Measurements from ENCODE around the gene CNPY1.
"Not testable (repeated sequence)": the region's sequence is repeated elsewhere in the genome, so short reads cannot be mapped to it uniquely, and the experiment has no call there.

Gene CNPY1

DNA sequence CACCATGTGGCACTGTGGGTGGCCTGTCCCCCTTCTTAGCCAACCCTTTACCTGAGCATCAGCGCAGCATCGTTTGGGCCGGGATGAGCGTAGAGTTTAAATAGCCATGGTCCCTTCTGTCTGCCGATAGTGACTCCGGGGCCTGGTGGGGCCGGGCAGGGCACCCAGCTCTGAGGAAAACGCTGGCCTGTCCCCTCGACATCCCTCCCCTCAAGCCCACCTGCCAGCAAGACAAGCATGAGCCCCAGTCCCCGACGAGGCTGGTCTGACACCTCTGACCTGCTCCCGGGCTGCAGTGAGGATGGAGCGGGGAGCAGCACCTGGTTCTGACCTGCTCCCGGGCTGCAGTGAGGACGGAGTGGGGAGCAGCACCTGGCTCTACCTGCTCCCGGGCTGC, 31.1 kb upstream of the CNPY1 start:
- DNase-seq = no peak

DNA sequence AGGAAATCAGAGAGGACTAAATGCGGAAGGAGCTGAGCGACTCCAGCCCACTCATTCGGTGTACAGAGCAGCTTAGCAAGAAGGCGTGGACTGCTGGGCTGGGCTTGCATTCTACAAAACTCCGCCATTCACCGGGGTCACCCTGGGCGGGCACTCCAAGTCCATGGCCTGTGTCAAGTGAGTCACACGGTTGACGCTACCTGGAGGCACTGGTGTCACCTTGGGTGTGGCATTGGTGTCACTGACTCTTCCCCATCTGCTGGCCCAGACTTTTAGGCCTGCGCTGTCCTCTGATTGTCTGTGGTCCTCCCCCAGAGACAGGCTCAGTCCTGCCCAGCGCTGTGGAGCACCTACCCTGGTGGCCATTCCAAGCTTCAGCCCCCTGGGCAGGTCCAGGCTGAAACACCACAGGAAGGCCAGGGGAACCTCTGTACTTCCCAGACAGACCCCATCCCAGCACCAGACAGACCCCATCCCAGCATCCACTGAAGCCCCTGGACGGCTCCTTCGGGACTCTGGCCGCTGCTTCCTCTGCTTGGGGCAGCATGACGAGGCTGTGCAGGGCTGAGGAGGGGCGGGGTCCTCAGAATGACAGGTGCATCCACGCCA, 30.6 kb upstream of the CNPY1 start:
- DNase-seq = no peak

DNA sequence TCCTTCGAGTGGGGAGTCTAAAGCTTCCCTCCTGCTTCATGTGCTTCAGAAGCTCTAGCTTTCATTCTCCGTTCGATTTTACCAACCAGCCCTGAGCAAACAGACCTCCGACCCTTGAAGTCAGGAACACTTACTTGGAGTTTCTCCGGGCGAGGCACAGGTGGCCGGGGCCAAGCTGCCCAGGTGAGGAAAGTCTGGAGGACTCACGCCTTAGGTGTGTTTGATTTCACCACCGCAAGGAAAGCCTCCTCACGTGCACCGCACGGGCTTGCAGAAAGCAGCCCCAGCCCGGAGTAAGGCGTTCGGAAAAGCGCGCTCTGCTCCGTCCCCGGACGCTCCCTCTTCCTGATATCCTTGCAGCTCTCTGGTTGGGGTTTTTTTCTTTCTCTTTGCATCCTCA, 30.1 kb upstream of the CNPY1 start:
- no peak for DNase-seq

DNA sequence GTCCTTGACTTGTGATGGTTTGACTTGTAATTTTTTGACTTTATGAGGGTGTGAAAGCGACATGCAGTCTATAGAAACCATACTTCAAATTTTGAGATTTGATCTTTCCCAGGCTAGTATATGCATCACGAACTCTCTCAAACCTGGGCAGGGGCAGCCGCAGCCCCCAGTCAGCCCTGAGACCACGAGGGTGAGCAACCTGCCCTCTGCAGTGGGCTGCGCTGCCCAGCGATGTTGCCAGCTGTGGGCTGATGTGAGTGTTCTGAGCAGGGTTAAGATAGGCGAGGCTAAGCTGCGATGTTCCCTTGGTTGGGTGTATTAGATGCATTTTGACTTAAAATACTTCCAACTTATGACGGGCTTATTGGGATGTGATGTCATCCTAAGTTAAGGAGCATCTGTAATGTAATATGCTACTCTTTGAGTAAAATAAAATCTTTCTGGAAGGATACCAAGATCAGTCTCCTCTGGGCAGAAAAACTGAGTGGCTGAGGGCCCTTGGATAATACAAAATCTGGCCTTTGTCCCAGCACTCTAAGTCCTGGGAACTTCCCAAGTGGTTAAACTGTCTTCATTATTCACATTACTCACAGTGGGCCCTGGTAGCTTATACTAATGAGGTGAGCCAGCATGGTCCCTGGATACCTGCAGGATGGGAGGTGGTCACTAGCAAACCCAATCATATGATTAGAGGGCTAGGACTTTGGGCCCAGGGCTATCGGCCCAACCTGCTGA, 28.4 kb upstream of the CNPY1 start:
- DNase-seq = no peak

DNA sequence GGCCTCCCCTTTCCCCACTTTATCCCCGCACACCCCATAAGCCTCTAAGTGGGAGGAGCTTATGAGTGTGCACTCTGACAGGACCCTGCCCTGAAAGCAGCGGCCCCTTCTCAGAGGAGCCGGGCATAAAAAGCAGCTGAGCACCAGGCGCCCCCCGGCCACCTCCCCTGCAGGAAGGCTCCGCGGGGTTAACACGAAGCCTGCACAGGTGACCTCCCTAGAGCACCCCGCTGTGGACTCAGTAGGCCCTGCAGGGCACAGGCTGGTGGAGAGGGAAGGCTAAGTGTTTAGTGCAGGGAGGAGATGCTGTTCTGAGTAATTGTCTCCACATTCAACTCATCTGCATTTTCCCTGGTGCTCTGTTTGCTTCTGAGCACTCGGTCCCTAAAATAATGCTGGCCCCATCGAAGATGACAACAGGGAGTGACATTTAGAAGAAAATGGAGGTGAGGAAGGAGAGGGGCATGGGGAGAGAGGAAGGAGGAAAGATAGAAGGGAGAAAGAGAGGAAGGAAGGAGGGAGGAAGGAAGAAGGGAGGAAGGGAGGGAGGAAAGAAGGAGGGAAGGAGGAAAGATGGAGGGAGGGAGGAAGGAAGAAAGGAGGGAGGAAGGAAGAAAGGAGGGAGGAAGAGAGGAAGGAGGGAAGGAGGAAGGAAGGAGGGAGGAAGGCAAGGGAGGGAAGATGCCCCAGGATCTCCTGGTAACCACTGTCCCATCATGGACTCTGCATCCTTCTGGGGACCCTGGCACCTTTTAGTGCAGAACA, 25.4 kb upstream of the CNPY1 start:
- no peak for DNase-seq

DNA sequence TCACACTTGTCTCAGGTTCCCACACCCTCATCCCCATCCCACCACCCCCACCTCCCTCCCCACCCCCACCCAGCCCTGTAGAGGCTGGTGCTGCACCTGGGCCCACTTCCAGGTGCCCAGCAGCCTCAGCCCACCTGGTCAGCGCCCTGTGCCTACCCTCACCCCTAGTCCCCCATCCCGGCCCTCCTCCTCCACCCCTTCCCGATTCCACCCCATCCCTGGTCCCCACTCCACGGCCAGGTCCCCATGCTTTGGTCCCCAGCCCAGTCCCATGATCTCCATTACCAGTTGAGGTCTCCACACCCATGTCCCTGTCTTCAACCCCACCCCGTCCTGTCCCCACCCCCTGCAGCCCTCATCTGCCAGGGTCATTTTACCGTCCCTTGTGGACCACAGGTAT, 24.6 kb upstream of the CNPY1 start:
- DNase-seq = no peak

DNA sequence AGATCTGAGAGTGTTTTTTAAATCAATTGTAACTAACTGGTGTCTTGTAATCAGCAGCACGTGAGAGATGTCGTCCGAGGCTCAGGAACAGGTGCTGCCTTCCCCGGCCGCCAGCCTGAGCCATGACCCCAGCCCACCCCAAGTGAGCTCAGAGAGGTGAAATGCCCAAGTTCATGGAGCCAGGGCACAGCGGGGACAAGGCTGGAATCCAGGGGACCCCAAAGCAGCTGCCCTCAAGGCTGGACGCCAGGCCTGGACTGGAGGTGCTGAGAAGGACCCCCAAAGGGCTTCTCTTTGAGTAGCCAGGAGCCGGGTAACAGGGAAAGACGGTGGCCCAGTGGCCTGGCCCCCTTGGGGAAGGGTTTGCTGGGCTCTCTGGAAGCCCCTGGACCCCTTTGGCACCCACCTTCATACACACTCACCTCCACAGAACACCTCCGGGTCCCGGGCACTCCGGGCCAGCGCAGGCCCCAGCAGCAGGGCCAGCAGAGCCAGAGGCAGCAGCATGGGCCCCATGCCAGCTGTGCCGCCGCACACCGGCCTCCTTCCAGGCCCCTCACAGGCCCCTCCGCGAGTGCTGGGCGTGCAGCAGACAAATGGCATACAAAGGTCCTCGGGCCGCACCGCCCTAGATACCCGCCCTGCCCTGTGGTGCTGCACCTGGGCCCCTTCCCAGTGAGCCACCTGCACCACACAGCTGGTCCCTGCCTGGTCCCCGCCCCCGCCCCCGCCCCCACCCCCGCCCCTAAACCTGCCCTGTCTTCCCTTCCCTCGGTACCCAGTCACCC, 24.0 kb upstream of the CNPY1 start:
- no peak for DNase-seq

DNA sequence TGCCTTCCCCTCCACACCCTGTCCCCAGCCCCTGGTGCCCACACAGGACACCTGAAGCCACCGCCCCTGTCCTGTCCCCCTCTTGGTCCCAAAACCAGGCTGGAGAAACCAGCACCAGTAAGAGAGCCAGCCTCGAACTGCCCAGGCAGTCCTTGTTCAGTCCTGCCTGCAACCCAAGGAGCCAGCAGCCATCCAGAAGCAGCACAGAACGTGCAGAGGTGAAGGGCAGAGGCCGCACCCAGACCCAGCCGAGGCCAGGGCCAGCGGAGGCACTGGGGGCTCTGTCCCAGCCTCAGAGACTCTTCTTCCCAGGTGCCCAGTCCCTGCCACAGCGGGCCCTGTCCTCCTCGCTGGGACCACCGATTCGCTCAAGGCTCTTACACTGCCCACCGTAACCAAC, 23.3 kb upstream of the CNPY1 start:
- DNase-seq = no peak

DNA sequence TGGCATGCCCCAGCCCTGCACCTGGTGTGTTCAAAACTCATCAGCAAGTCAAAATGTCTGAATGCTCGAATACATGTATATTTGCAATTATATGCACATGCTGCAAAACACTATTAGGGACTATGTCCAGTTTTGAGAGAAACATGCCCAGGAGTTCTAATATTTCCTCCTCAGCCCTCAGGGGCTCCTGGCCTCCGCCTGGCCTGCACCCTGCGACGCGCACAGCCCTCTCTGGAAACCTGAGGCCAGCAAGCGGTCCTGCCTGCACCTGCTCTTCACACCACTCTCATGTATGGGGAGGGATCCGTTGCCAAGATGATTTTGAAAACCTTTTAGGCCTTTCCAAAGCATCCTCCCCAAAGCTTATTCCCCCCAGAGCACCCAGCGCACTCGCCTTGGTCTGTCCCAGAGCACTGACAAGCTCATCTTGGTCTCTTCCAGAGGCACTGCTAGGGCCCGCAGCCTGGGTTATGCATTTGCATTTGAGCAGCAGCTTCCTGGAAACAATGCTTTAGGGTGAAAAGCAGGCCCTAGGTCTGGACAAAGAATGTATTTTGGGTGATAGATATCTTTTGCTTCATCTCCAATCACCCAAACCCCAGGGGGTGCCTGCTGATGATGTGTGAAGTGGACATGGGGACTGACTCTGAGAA, 22.6 kb upstream of the CNPY1 start:
- no peak for DNase-seq

DNA sequence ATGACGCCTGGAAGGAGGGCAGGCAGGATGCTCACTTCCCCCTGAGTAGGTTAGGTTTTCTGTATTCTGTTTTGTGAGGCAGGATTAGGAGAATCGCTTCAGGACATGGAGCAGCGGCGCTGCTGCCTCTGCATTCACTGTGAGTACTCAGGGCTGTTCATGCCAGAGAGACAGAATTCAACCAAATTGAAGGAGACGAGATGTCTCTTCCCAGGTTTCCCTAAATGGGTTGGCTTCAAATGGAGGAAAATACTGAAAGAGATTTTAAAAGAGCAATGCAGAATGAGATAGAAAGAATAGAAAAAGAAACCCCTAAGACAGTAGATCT, 21.9 kb upstream of the CNPY1 start:
- DNase-seq = no peak

DNA sequence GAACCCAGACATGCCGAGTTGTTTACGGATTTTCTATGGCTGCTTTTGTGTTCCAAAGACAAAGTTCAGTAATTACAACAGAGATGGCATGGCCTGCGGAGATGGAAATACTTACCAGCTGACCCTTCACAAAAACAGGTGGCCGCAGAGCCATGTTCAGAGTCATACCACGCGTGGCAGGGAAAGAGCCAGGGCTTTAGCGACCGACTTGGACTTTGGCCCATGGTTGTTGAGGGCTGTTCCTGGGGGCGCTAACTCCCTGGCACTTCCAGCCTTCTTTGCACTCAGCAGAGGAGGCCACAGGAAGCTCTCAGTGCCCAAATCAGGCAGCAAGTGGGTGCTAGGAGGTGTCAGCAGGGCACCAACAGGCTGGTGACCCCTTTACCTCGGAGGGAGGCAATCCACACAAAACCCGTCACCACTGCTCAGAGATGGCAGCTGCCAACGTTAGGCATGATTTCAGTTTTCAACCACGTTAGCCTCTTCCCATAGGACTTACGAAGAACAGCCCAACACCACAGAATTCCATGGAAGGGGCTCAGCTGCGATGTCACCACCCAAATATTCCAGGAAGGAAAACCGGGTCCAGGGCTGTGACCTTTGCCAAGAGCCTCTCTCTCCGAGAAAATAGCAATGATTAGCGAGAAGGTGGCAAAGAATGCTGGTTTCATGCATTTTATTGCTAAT, 21.4 kb upstream of the CNPY1 start:
- DNase-seq = no peak

DNA sequence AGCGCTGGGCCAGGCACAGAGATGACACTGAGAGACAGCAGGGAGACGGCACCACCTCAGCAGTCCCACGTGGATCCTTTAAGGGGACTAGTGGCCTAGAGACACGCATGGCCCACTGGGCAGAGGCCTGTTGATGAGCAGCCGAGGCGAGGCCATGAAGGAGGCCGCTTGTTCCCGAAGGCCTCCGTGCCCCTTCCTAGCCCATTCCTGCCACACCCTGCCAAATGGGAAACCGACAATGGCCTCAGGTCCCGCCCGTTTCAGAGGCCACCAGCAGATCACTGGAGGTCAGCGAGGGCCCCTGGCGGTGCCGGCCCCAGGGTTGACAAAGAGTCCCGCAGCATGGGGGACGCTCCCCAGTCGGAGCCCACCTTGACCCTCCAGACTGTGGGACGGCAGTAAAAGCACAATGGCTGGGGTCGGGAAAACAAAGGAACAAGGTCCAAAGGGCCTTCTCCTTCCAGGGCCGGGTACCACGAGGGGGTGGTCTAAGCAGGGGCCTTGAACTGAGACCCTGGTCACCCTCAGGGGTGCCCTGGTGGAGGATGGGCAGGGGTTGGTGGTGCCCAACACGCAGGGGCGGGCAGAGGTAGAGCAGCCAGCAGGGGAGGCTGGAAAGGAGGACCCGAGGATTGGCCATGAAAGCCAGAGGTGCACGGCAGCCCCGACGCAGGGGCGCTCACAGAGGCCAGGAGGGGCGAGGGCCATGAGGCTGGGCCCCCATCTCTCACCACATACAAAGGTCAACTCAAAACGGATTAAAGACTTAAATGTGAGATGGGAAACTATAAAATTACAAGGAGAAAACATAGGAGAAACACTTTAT, 19.9 kb upstream of the CNPY1 start:
- no peak for DNase-seq

DNA sequence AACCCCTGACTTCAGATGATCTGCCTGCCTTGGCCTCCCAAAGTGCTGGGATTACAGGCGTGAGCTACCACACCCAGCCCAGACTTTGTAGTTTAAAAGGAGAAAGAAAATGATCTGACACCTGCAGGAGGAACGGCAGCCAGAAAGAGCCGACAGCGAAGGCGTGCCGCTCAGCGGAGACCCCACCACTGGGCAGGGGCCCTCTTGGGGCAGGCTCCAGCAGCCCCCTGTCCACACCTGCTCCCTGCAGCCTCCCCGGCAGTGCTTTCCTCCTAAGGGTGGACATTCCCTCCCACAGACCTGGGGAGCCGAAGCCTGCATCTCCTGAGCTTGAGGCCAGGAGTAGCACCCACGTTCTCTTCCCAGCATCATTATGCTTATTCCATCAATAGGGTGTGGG, 19.2 kb upstream of the CNPY1 start:
- DNase-seq = no peak

DNA sequence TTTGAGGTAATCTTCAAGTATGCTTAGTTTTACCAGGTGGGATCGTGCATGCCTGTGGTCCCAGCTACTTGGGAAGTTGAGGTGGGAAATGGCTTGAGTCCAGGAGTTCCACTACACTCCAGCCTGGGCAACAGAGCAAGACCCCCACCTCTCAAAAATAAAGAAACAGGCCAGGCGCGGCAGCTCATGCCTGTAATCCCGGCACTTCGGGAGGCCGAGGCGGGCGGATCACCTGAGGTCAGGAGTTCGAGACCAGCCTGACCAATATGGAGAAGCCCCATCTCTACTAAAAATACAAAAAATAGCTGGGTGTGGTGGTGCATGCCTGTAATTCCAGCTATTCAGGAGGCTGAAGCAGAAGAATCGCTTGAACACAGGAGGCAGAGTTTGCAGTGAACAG, 16.6 kb upstream of the CNPY1 start:
- DNase-seq = not testable (repeated sequence)

DNA sequence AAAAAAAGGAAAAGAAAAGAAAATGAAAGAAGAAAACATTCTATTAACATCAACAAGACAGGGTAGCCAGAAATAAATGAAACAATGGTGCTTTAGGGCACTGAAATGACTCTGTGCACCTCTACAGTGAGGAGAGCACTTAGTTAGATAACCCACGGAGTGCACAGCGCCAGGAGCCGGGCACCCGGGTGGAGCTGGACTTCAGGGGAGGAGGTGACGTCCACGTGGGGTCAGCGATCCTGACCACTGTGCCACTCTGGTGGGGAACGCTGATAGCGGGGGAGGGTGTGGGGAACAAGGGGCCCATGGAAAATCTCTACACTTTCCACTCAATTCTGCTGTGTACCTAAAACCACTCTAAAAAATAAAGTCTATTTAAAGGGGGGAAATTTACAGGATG, 15.7 kb upstream of the CNPY1 start:
- DNase-seq = no peak

DNA sequence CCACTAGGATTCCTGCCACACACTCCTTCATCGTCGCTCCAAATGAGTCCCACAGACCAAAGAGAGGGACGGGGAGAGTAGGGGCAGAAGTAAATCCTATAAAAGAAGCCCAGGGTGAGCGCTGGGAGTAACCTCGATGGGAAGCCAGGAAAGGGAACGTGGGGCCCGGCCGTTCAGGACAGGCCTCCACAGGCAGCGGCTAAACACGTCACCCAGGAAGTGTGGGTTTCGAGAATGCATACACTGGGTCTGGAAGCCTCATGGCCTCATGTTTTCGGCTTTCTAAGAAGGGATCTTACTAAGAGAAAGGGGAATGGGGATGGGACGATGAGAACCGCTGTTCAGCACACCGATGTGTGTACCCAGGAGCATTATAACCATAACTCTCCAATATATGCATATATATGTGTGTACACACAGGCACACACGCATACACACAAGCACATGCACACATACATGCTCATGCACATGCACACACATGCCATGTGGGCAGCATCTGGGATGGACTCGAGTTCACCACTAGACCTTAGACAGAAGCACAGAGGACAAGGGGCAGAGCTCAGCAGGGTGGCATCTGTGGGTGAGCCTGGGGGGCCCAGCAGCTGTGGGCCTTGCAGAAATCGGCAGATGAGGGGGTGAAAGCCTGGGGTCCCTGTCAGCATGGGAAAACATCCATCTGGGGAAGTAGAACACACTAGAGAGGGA, 14.8 kb upstream of the CNPY1 start:
- no peak for DNase-seq

DNA sequence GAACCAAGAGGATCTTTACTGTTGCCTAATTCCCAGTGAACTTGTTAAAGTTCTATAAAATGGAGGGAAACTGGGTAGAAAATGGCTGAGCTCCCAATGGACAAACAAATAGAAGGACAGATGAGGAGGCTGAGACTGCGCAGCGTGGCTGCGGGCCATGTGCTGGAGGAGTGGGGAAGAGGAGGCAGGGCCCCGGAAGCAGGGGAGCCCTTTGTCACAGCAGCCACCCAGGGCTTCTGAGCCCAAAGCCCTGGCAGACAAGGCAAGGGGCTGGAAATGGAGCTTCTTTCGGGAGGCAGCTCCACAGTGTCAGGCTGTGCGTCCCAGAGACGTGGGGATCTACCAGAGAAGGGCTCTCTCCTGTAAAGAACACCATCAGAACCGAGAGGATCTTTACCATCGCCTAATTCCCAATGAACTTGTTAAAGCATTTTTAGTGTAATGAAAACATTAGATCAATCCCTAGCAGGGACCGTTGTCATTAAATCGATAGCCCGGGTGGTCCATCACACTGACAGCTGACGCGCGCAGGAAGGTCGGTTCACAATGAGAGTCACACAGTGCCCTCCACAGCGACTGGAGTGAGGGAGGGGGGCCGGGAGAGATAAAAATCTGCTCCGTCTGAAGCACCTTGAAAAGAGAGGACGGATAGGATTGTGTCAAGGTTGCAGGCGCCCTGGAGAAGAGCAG, 14.0 kb upstream of the CNPY1 start:
- no peak for DNase-seq

DNA sequence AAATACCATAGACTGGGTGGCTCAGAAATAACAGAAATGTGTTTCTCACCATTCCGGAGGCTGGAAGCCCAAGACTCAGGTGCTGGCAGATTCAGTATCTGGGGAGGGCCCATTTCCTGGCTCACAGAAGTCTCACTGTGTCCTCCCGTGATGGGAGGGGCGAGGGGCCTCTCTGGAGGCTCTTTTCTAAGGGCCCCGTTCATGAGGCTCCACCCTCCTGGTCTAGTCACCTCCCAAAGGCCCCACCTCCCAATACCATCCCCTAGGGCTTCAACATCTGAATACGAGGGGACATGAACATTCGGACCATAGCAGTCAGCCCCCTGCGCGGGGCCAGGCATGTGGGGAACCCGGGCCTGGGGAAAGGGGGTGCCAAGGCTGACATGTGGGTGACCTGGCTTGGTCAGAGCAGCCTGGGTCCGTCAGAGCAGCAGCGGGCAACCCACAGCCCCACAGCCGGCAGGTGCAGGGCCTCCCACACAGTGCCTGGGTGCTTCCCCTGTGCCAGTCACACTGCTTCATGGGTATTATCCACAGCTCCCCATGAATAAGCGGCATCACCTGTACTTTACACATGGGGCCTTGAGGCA, 13.3 kb upstream of the CNPY1 start:
- DNase-seq = no peak

DNA sequence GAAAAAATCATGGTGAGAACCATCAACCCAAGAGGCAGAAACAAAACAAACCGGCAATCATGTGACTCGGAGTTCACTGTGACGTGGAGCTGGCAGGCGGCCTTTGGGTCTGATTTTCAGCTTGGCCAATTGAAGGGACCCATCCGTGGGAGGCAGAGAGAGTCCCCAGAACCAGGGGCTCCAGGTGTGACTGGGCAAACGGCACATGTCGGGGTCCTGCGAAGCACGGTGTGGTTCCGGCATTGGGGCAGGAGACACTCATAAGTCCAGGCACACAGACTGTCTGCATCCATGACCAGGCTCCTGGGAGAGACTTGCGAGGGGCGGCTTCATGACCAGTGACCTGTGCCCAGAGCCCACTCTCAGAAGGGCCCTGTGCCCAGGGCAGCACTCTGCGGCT, 12.6 kb upstream of the CNPY1 start:
- no peak for DNase-seq

DNA sequence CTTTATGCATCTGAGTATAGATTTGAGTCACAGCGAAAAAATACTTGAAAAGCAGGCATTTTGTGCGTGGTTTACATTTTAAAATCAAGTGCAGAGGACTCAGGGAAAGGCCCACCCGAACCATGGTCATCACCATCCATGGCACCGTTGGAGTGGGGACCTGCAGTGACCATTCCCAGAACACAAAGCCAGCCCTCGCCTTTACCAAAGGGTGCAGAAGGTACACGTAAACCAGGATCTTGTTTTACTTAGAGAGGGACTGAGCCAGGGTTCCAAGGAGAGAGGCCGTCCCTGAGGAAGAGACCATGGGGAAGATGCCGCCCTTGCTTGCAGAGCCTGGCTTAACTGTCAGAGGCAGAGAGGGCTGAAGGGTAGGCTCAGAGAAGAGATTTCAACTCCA, 12.0 kb upstream of the CNPY1 start:
- no peak for DNase-seq
